T-helper 9 cell (primary cell): ENCODE results near the gene ZNF385D.

ENCODE experiments used
- DNase-seq: peaks from one replicate; pipeline ENCODE4 v3.0.0-alpha.2; 2020

Gene ZNF385D

GRCh38 chr3:21587894-21588293 is 163.1 kb downstream of the ZNF385D start:
- DNase-seq = no peak

GRCh38 chr3:21585216-21585740 is 165.7 kb downstream of the ZNF385D start:
- no peak for DNase-seq

GRCh38 chr3:21573291-21573690 is 177.7 kb downstream of the ZNF385D start:
- DNase-seq = no peak

GRCh38 chr3:21564531-21564930 is 186.5 kb downstream of the ZNF385D start:
- no peak for DNase-seq

GRCh38 chr3:21562243-21562642 is 188.8 kb downstream of the ZNF385D start:
- DNase-seq = no peak

GRCh38 chr3:21561472-21561871 is 189.5 kb downstream of the ZNF385D start:
- DNase-seq = no peak

- no peak for DNase-seq
Measured at GRCh38 chr3:21551019-21551418, 200.0 kb downstream of the ZNF385D start.

- no peak for DNase-seq
Measured at GRCh38 chr3:21544076-21544462, 206.9 kb downstream of the ZNF385D start.

- DNase-seq = no peak
Measured at GRCh38 chr3:21543380-21544075, 207.5 kb downstream of the ZNF385D start.

DNA sequence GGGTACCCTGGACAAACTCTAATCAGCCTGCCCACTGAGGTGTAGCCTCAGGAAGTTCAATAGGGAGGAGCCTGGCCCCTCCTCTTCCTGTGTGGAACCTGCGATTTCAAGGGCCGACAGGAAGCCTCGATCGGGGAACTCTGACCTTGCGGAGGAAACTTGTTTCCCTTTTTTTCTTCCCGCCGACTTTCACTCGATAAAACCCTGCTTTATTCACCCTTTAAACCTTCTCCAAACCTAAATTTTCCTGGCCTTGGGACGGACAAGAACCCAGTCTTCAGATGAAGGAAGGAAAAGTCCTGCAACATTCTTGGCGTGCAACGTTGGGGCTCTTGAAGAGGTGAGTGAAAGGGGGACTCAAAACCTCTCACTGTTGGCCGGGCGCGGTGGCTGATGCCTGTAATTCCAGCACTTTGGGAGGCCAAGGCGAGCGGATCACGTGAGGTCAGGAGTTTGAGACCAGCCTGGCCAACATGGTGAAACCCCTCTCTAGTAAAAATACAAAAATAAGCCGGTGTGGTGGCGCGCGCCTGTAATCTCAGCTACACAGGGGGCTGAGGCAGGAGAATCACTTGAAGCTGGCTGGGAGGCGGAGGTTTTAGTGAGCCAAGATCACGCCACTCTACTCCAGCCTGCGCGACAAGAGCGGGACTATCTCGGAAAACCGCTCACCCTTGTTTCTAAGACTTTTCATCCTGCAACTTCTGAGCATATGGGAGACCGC is 208.2 kb downstream of the ZNF385D start:
- no peak for DNase-seq

DNA sequence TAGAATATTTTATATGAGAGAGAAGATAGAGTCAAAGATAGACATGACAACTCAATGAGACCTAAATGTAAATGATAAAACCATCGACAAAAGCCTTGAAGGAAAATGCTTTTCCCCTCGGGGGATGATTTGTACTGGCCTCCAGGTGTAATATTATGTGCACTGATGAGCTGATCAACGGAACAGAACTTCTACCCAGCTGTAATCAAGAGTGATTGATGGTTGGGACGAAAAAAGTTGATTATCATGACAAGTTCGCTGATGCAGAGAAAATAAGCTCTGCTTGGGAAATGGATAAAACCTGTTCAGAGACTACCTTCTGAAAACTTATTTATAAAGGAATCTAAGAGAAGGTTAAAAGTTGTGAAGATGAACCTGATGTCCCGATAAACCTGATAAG is 210.7 kb downstream of the ZNF385D start:
- no peak for DNase-seq

DNA sequence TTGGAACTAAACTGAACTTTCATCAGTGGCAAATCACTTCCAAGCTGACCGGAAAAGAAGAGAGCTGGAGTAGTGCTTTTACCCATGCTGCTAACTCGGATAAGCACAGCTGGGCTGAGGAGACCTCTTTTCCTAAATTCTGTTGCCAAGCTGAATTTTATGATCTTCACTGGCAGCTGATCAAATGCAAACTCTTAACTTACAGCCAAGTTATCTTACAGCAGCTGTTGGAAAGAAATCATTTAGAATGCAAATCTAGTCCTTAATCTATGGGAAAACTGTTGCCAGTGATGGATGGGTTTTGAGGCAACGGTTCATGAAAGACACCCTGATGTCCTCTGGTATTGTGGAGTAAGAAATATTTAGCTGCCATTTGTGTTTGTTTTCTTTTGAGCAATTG is 216.5 kb downstream of the ZNF385D start:
- no peak for DNase-seq

GRCh38 chr3:21533002-21533401 is 218.0 kb downstream of the ZNF385D start:
- DNase-seq = no peak

GRCh38 chr3:21531909-21532308 is 219.1 kb downstream of the ZNF385D start:
- DNase-seq = no peak

- DNase-seq = no peak
Measured at GRCh38 chr3:21528291-21528995, 222.6 kb downstream of the ZNF385D start.

GRCh38 chr3:21526461-21526860 is 224.5 kb downstream of the ZNF385D start:
- no peak for DNase-seq

DNA sequence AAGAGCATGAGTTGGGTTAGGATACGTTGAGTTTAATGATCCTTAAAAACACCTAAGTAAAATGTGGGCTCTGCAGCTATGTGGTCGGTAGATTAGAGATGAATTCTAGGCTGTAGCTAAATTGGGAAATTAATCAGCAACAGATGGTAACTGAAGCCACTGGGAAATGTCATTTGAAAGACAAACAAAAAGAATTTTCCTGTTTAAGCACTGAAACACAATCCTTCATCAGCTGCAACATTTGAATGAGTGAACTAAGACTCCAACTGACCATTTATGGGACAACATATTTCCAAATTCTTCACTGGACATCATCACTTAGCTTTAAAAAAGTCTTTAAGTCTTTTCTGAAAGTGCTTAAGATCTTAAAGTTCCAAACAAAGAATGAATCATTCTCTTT is 226.9 kb downstream of the ZNF385D start:
- DNase-seq = no peak

GRCh38 chr3:21520106-21520963 is 230.7 kb downstream of the ZNF385D start:
- DNase-seq = no peak

GRCh38 chr3:21517184-21517583 is 233.8 kb downstream of the ZNF385D start:
- DNase-seq = no peak

DNA sequence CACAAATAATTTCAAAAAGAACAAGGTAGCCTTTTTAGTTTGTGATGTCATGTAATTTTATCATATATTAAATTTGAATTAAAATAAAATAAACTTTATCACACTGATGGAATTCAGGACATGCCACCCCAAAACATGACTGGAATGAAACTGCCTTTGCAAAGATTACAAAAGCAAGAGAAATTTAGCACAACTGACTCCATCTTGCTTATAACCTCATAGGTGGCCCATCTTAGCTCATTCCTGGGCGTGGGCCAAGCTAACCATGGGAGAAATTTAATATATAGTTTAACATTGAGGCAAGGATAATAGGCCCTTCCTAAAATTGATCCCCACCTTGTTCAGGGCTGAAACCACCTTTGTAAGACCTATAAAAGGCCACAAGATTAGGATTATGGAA is 235.6 kb downstream of the ZNF385D start:
- DNase-seq = no peak

- DNase-seq = no peak
Measured at GRCh38 chr3:21509731-21510470, 241.1 kb downstream of the ZNF385D start.

DNA sequence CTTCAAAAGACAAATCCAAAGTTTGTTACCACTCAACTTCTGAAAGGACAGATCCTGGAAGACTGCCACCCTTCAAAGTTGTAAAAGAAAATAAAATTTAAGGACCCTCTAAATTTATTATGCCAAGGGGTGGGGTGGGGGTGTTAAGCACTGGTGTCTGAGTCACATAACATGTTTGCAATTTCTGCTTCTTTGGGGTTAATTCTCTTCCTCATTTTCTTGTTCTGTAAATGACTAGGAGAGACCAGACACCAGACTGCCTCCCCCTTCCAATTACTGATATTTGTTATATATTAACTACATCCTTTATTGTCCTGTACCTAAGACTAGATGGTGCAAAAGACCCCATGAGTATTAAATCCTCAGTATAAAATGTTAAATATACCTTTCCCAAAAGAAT is 242.8 kb downstream of the ZNF385D start:
- DNase-seq = no peak
